ENCODE data around the gene UBXN7. TPM values are rescaled to one million over a fixed set of nuclear protein-coding genes. Genes with fewer than 3 reads are reported as not detected.

UBXN7 gene
- total and polyA plus RNA-seq, 9 of the 15 experiments (the other 6 are each of a cell fraction or from before 2014, with no cell fraction given): 3.5 to 44.6 (median 13.4) TPM

GRCh38 chr3:196444500-196444894 lies 12.3 kb upstream of the UBXN7 start (continued):
- TF ChIP-seq TSHZ1 (CRISPR knock-in tag; IDR thresholded peaks at IDR 0.05) (no peak), ZBTB7A (IDR thresholded peaks at IDR 0.05; ENCODE audit: borderline replicate concordance, control insufficient read depth, low read depth, low read length) (no peak), ZBTB11 (CRISPR knock-in tag; IDR thresholded peaks at IDR 0.05) (no peak), JUN (IDR thresholded peaks at IDR 0.05; ENCODE audit: borderline replicate concordance, low read depth, low read length) (no peak), JUN (CRISPR knock-in tag; IDR thresholded peaks at IDR 0.05; ENCODE audit: borderline replicate concordance) (no peak), RUNX1 (IDR thresholded peaks at IDR 0.05; ENCODE audit: low read depth) (no peak), HOMEZ (CRISPR knock-in tag; IDR thresholded peaks at IDR 0.05) (no peak), BDP1 (IDR thresholded peaks at IDR 0.05; ENCODE audit: insufficient read depth, insufficient read length) (no peak), ZNF696 (CRISPR knock-in tag; conservative IDR thresholded peaks at IDR 0.05) (no peak), RBFOX2 (IDR thresholded peaks at IDR 0.05; ENCODE audit: low read depth, low read length) (no peak), SMARCB1 (IDR thresholded peaks at IDR 0.05; ENCODE audit: insufficient read length, low read depth) (no peak), PHF20 (IDR thresholded peaks at IDR 0.05; ENCODE audit: partially characterized antibody) (no peak), NR2C1 (IDR thresholded peaks at IDR 0.05) (no peak), NR2C1 (tag; IDR thresholded peaks at IDR 0.05) (peak; percentile 25; the same call in 1 of the 2 replicates), SMARCC2 (IDR thresholded peaks at IDR 0.05; ENCODE audit: low read depth) (no peak), ZNF445 (CRISPR knock-in tag; IDR thresholded peaks at IDR 0.05; ENCODE audit: low read depth) (no peak), ZBTB26 (CRISPR knock-in tag; IDR thresholded peaks at IDR 0.05) (peak; percentile 85; the same call in 1 of the 2 replicates), ZNF766 (CRISPR knock-in tag; conservative IDR thresholded peaks at IDR 0.05) (0 out of 2 replicates have a peak, but pooled peaks have one; percentile 24), HSF4 (CRISPR knock-in tag; IDR thresholded peaks at IDR 0.05; ENCODE audit: borderline replicate concordance) (no peak)

All from K562 (cell line).